Effector memory CD8-positive, alpha-beta T cell (primary cell): Measurements from ENCODE around the gene ATP6V0A4.

Experiments
- ATAC-seq: fragments of 150-1000 bp; cut with Tn5 transposase; replicated peaks from 2 replicates; pipeline ENCODE4 v1.10.0; 2021; ENCODE audit warnings: mild to moderate bottlenecking, moderate library complexity
- DNase-seq, 3 experiments: peaks; one replicate each; pipeline ENCODE4 v3.0.0; 2021
- H3K27ac Mint-ChIP-seq, 2 donors: one replicate each; pipeline ENCODE4 v1.8.0; 2022; ENCODE audit warnings: mild to moderate bottlenecking in 2 of 2, mixed read lengths in 2 of 2, moderate library complexity in 2 of 2
- H3K27me3 Mint-ChIP-seq, 2 donors: one replicate each; pipeline ENCODE4 v1.8.0; 2022; ENCODE audit warnings: mixed read lengths in 2 of 2
- H3K36me3 Mint-ChIP-seq: one replicate; pipeline ENCODE4 v1.8.0; 2022; ENCODE audit warnings: mild to moderate bottlenecking, moderate library complexity, mixed read lengths; ENCODE audit not compliant: insufficient read depth
- H3K4me1 Mint-ChIP-seq, 2 donors: one replicate each; pipeline ENCODE4 v1.8.0; 2022; ENCODE audit warnings: low read depth in 2 of 2, mixed read lengths in 2 of 2
- H3K4me3 Mint-ChIP-seq, 2 donors: one replicate each; pipeline ENCODE4 v1.8.0; 2022; ENCODE audit warnings: mild to moderate bottlenecking in 2 of 2, mixed read lengths in 2 of 2, moderate library complexity in 2 of 2
- H3K9me3 Mint-ChIP-seq, 2 donors: one replicate each; pipeline ENCODE4 v1.8.0; 2022; ENCODE audit warnings: mixed read lengths in 2 of 2

ATP6V0A4 gene

GRCh38 chr7:138729444-138729843, 68.6 kb downstream of the ATP6V0A4 start:
- Mint-ChIP-seq H3K27me3 (peaks cover 21 to 36% of the 10 kb centered on the region in 2 donors), H3K36me3 (no peaks in the 10 kb centered on the region), H3K27ac (no peak overlapping the region), H3K4me1 (no peaks in the 10 kb centered on the region), H3K9me3 (no peaks in the 10 kb centered on the region), H3K4me3 (no peak overlapping the region)
- ATAC-seq, result no peak
- DNase-seq, result no peak

DNA sequence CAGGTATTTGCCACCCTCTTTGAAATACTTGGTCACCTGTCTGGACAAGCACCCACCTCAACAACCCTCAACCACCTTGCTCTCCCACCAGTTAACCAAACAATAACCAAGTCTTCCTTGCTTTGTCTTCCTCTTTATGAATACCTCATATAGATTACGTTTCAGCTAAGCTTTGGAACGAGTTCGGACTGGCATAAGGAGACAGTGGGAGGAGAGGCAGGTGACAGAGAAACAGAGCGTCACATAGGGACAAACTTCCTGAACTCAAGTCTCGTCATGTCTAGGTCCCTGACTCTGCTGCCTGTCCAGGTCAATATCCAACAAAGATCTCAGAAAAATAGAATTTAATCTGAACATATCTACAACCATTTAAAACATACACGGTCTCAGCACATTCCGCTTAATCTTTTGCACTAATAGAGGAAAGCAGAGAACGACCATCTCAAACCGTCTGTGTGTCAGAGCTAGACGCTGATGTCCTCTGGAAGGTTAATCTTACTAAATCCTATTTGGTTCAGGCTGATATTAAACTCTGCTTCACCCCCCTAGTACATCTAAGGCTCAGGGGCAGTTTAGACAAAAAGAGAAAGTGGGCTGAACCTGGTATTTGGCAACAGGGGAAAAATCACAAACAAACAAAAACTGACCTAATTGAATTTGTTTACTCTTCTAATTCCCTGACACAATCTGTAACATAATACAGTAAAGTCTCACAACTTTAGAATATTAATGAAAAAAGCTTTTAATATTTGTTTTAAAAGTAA, 70.5 kb downstream of the ATP6V0A4 start:
- ATAC-seq, result no peak
- Mint-ChIP-seq H3K36me3 (no peaks in the 10 kb centered on the region), H3K4me1 (no peaks in the 10 kb centered on the region), H3K4me3 (no peak overlapping the region), H3K27me3 (peaks cover 21 to 29% of the 10 kb centered on the region in 2 donors), H3K9me3 (no peaks in the 10 kb centered on the region), H3K27ac (no peak overlapping the region)
- no peak for DNase-seq

DNA sequence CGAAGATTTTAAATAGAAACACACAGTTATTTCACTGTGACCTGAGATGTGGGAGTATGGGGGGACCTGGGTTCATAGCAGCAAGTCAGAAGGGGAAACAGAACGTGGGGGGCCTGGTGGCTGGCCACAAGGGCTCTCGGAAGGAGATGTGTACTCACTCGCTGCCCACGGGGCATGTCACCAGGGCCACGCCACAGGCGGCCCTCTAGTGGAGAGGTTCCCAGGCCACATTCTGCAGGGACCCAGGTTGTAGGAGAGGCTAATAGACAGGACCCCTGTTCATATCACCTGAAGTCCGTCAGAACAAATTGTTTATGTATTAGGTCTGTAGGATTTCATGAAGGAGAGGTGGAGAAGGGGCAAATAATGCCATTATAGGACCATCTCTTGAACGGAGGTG, 71.7 kb downstream of the ATP6V0A4 start:
- Mint-ChIP-seq H3K27ac (no peak overlapping the region), H3K4me1 (no peaks in the 10 kb centered on the region), H3K36me3 (no peaks in the 10 kb centered on the region), H3K4me3 (no peak overlapping the region), H3K27me3 (peaks cover 21 to 25% of the 10 kb centered on the region in 2 donors), H3K9me3 (no peaks in the 10 kb centered on the region)
- no peak for ATAC-seq
- no peak for DNase-seq

- DNase-seq, result no peak
These were observed 77.7 kb downstream of the ATP6V0A4 start for GRCh38 chr7:138720286-138720685.

DNA sequence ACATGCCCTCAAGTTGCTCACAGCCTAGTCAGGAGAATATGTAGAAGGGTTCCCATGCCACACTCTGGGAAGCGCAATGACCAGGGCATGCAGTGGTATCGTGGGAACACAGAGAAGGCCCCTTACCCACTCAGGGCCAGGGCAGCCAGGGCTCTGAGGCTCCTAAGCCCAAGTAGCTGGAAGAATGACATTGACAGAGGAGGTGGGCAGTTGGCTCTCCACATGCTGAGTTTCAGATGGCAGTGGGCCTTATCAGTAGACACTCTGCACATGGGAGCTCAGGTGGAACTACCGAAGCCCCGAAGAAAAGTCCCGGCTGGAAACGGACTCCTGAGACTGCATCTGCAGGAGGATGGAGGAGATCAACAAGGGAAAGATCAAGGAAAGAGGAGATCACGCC, 81.1 kb downstream of the ATP6V0A4 start:
- Mint-ChIP-seq H3K36me3 (peaks cover 4% of the 10 kb centered on the region), H3K27me3 (peaks cover 60 to 76% of the 10 kb centered on the region in 2 donors), H3K4me1 (peaks cover 6 to 14% of the 10 kb centered on the region in 2 donors), H3K9me3 (no peaks in the 10 kb centered on the region), H3K4me3 (peak overlapping the region; percentile 74 to 85), H3K27ac (no peak overlapping the region)
- no peak for ATAC-seq
- no peak for DNase-seq

More at GRCh38 chr7:138720286-138720685, 77.7 kb downstream of the ATP6V0A4 start:
- H3K36me3 Mint-ChIP-seq, result peaks cover 4% of the 10 kb centered on the region
- ATAC-seq, result no peak
- no peaks in the 10 kb centered on the region for H3K9me3 Mint-ChIP-seq
- no peak overlapping the region for H3K4me3 Mint-ChIP-seq
- H3K27ac Mint-ChIP-seq, result no peak overlapping the region
- H3K27me3 Mint-ChIP-seq, result peaks cover 43% of the 10 kb centered on the region in 2 donors
- H3K4me1 Mint-ChIP-seq, result peaks cover 6 to 14% of the 10 kb centered on the region in 2 donors

GRCh38 chr7:138713191-138713590, 84.8 kb downstream of the ATP6V0A4 start:
- H3K27me3 Mint-ChIP-seq, result peaks cover 59 to 68% of the 10 kb centered on the region in 2 donors
- H3K27ac Mint-ChIP-seq, result no peak overlapping the region
- peaks cover 6 to 13% of the 10 kb centered on the region in 2 donors for H3K4me1 Mint-ChIP-seq
- peaks cover 4% of the 10 kb centered on the region for H3K36me3 Mint-ChIP-seq
- no peaks in the 10 kb centered on the region for H3K9me3 Mint-ChIP-seq
- no peak overlapping the region for H3K4me3 Mint-ChIP-seq
- ATAC-seq (no peak), DNase-seq (no peak)

DNA sequence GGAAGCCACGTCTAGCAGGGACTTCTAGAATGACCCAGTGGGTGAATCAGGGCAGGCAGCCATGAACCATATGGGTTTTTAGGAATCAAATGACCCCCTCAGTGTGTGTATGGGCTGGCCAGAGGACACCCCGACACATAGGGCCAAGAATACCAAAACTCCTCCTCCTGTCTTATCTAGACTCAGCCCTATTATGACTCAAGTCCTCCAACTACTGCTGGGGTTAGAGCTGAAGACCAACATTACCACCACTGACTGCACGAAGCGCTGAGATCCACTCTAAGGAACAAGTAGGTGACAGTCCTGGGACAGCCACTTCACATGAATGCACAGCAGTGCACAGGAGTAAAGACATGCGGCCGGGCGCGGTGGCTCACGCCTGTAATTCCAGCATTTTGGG, 85.3 kb downstream of the ATP6V0A4 start:
- Mint-ChIP-seq H3K4me1 (peaks cover under 1 to 8% of the 10 kb centered on the region in 2 donors), H3K27me3 (peaks cover 53 to 62% of the 10 kb centered on the region in 2 donors), H3K9me3 (no peaks in the 10 kb centered on the region), H3K36me3 (no peaks in the 10 kb centered on the region), H3K4me3 (no peak overlapping the region), H3K27ac (no peak overlapping the region)
- no peak for ATAC-seq
- no peak for DNase-seq

DNA sequence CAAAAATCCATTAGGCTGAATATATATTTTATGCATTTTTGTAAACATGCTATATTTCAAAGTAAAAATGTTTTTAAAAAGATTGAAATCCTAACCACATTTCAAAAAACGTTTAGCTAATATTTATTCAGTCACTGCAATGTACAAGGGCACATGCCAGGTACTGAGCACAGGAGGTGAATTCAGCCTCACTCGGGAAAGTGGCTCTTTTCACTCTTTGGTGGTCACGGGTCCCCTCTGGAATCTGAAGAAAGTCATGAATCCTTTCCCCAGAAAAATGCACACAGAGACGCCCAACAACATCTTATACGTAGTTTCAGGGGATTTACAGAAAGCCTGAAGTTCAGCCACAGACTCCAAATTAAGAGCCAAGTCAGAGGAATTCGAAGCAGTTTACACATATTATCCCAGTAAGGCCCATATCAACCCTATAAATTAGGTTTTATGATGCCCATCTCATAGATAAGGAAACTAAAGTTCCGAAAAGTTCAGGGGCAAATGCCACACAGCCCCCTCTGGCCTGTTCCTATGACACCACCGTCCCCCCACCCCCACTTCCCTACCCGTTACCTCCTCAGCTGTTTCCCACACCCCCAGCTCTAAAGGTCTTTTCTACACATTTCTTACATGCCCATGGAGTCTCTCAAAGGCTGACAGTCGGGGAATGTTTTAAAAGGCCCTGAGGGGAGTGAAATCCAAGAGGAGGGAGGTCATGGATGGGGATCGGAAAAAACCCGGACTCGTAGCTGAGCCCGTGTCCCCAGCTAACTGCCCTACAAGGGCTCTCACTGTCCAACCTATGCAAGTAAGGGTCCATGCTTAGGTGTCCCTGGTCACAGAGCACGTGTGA, 87.2 kb downstream of the ATP6V0A4 start:
- no peaks in the 10 kb centered on the region for H3K9me3 Mint-ChIP-seq
- peaks cover 35 to 44% of the 10 kb centered on the region in 2 donors for H3K27me3 Mint-ChIP-seq
- no peak overlapping the region for H3K27ac Mint-ChIP-seq
- DNase-seq (no peak), ATAC-seq (no peak)
- no peak overlapping the region for H3K4me3 Mint-ChIP-seq
- H3K36me3 Mint-ChIP-seq, result no peaks in the 10 kb centered on the region
- no peaks in the 10 kb centered on the region for H3K4me1 Mint-ChIP-seq

DNA sequence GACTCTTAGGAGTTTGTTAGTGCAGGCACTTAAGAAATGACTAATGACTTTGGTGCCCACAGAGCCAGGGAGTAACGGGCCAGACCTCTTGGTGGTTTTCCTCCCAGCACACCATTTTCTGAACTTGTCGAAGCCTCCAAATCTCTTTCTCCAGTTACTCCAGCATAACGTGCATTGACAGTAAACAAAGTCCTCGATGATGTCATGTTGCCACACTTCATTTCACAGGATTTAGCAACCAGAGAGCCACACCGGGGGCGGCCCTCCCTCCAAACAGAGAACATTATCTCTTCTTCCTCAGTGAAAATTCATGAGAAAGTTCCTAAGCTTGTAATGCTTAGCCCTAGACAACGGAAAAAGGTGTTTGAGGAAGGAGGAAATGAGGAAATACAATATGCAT, 92.8 kb downstream of the ATP6V0A4 start:
- Mint-ChIP-seq H3K4me3 (no peak overlapping the region), H3K27ac (no peak overlapping the region), H3K27me3 (peaks cover 0 to 9% of the 10 kb centered on the region in 2 donors), H3K4me1 (no peaks in the 10 kb centered on the region), H3K36me3 (peaks cover 3% of the 10 kb centered on the region), H3K9me3 (no peaks in the 10 kb centered on the region)
- DNase-seq (no peak), ATAC-seq (no peak)

GRCh38 chr7:138701537-138701923, 96.5 kb downstream of the ATP6V0A4 start:
- DNase-seq, result no peak
- H3K9me3 Mint-ChIP-seq, result no peaks in the 10 kb centered on the region
- H3K4me3 Mint-ChIP-seq, result no peak overlapping the region
- H3K27me3 Mint-ChIP-seq, result peaks cover 5 to 19% of the 10 kb centered on the region in 2 donors
- no peaks in the 10 kb centered on the region for H3K4me1 Mint-ChIP-seq
- H3K36me3 Mint-ChIP-seq, result peaks cover 3% of the 10 kb centered on the region
- no peak overlapping the region for H3K27ac Mint-ChIP-seq
- ATAC-seq, result no peak

DNA sequence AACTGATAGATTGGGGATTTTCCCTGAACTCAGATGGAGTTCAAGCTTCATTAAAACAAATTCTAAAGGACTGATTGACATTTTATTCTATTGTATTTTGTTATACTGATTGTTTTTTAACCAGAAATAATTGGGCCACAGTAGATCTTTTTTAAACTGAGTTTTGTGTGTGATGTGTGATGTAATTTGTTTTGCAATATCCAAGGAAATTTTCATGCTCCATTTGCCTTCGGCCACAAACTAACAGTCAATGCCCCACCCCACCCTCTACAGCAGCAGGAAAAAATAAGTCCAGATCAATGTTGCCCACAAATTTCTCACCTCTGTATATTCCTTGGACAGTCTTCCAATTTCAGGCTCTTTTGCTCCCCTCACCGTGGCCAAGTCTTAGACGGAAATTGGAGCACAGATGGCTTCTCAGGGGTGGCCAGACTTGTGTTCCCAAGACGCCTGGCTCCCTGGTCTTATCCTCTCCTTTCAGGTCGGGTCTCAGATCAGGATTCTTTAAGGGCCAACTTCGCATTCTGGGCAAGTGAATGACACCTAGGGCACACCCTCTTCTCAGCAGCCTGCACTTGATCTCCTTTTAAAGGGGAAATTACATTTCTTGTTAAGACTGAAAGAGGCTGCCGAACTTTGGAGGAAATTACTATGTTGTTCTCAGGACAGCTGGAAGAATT, 97.0 kb downstream of the ATP6V0A4 start, which contains the start of gene SVOPL:
SVOPL (minus strand) TSS at position 506 of the 680 bp plus-strand sequence. CDS start 22,317 bp downstream, outside the sequence.
- H3K27me3 Mint-ChIP-seq, result peaks cover 5 to 19% of the 10 kb centered on the region in 2 donors
- DNase-seq (no peak), ATAC-seq (no peak)
- no peak within 1 kb of the TSS for H3K4me3 Mint-ChIP-seq
- H3K4me1 Mint-ChIP-seq, result no peaks in the 10 kb centered on the region
- no peak within 1 kb of the TSS for H3K27ac Mint-ChIP-seq
- H3K9me3 Mint-ChIP-seq, result no peaks in the 10 kb centered on the region
- peaks cover 3% of the 10 kb centered on the region for H3K36me3 Mint-ChIP-seq

GRCh38 chr7:138699661-138700060, 98.3 kb downstream of the ATP6V0A4 start:
- Mint-ChIP-seq H3K27me3 (peaks cover 5 to 19% of the 10 kb centered on the region in 2 donors), H3K9me3 (no peaks in the 10 kb centered on the region), H3K4me1 (no peaks in the 10 kb centered on the region), H3K4me3 (no peak overlapping the region), H3K27ac (no peak overlapping the region), H3K36me3 (peaks cover 3% of the 10 kb centered on the region)
- no peak for ATAC-seq
- DNase-seq, result no peak

DNA sequence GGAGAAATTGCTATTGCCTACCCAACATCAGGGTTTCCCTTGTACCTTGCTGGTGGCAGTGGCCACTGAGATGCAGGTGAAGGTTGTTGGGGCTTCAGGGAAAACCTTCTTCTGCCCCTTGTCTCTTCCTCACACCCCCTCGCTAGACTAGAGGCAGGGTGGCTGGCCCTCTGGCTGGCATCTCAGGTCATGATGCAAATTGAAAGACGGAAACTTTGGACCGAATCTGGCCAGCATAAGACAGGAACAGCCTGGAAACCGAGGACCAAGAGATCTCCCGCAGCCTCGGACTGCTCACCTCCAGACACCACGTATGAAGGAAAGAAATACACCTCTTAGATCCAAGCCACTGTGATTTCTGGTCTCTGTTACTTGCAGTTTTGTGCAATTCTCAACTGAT, 99.7 kb downstream of the ATP6V0A4 start:
- Mint-ChIP-seq H3K4me3 (no peak overlapping the region), H3K27ac (no peak overlapping the region), H3K4me1 (no peaks in the 10 kb centered on the region), H3K36me3 (peaks cover 3% of the 10 kb centered on the region), H3K9me3 (no peaks in the 10 kb centered on the region), H3K27me3 (peaks cover 7 to 19% of the 10 kb centered on the region in 2 donors)
- ATAC-seq, result no peak
- DNase-seq, result no peak
